ENCODE results near the gene SERGEF. TPM values are rescaled to one million over a fixed set of nuclear protein-coding genes. Genes with fewer than 3 reads are reported as not detected.
A peak's percentile ranks its signal among the peaks of the same experiment; 100 is the strongest.

The SERGEF gene
- total RNA-seq, 4 donors from 2014 or later, result 17.1 to 39.3 (median 33.1) TPM

GRCh38 chr11:17828311-17828751 is 184.5 kb downstream of the SERGEF start:
- H3K4me3 ChIP-seq (ENCODE audit: low read depth, poor library complexity, severe bottlenecking), result no peak overlapping the region
- WGBS, 2 donors, result 55 to 66% methylated on average over 9 of the region's 9 CpGs
- DNase-seq (ENCODE audit: low spot score in 2 of 2), result peak in 1 of 2 donors; percentile 33
- no peak for TF ChIP-seq CTCF (IDR thresholded peaks at IDR 0.05)
- TF ChIP-seq POLR2A (IDR thresholded peaks at IDR 0.05), result no peak
- intact Hi-C loops (cut with DNase I; ENCODE audit: low total_unique reads), result no loop called here

DNA sequence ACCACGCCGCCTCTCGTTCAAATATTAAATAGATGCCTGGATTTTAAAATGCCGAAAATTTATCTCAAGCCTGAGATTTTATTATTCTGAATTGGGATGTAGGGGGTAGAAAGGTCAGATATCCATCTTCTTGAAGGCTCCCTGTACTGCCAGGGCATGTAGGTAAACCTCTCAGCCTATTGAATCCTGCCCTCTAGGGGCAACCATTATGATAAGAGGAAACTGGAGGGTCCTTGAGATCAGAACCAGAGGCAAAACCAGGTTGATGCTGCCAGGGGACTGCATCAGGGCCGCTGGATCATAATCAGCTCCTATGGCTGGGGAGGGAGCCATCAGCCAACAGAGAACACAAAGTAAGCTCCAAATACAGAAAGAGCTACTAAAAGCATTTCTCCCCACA is 185.8 kb downstream of the SERGEF start:
- DNase-seq (ENCODE audit: low spot score in 2 of 2), result no peak
- TF ChIP-seq CTCF (IDR thresholded peaks at IDR 0.05) (no peak), POLR2A (IDR thresholded peaks at IDR 0.05) (no peak)
- no peak overlapping the region for H3K4me3 ChIP-seq (ENCODE audit: low read depth, poor library complexity, severe bottlenecking)
- intact Hi-C loops (cut with DNase I; ENCODE audit: low total_unique reads), result no loop called here
- 90 to 96% methylated on average over 5 of the region's 5 CpGs for WGBS, 2 donors

- DNase-seq (ENCODE audit: low spot score in 2 of 2), result no peak
- no peak overlapping the region for H3K4me3 ChIP-seq (ENCODE audit: low read depth, poor library complexity, severe bottlenecking)
- intact Hi-C loops (cut with DNase I; ENCODE audit: low total_unique reads), result no loop called here
- TF ChIP-seq POLR2A (IDR thresholded peaks at IDR 0.05) (no peak), CTCF (IDR thresholded peaks at IDR 0.05) (no peak)
- whole genome bisulfite sequencing, 2 donors, result 77 to 81% methylated on average over 5 of the region's 5 CpGs
Observed at GRCh38 chr11:17822401-17822781, 190.5 kb downstream of the SERGEF start.

GRCh38 chr11:17821648-17822400 is 191.0 kb downstream of the SERGEF start:
- intact Hi-C loops (cut with DNase I; ENCODE audit: low total_unique reads), result no loop called here
- TF ChIP-seq CTCF (IDR thresholded peaks at IDR 0.05) (no peak), POLR2A (IDR thresholded peaks at IDR 0.05) (no peak)
- no peak for DNase-seq (ENCODE audit: low spot score in 2 of 2)
- 48 to 56% methylated on average over 4 of the region's 4 CpGs for WGBS, 2 donors
- no peak overlapping the region for H3K4me3 ChIP-seq (ENCODE audit: low read depth, poor library complexity, severe bottlenecking)

GRCh38 chr11:17816232-17816931 is 196.5 kb downstream of the SERGEF start:
- 52 to 66% methylated on average over 4 of the region's 4 CpGs for WGBS, 2 donors
- no peak for DNase-seq (ENCODE audit: low spot score in 2 of 2)
- no peak overlapping the region for H3K4me3 ChIP-seq (ENCODE audit: low read depth, poor library complexity, severe bottlenecking)
- intact Hi-C loops (cut with DNase I; ENCODE audit: low total_unique reads), result no loop called here
- TF ChIP-seq CTCF (IDR thresholded peaks at IDR 0.05), result no peak
- TF ChIP-seq POLR2A (IDR thresholded peaks at IDR 0.05), result no peak
